OCI-LY1 (cell line): Measurements from ENCODE around the gene NUCB2.

ENCODE experiments used
- H2AFZ ChIP-seq: fragments of 200-600 bp; sonication (generic), shearing (Covaris generic); 2 replicates; pipeline ENCODE4 v1.6.0; 2014; ENCODE audit warnings: antibody characterized with exemption, mild to moderate bottlenecking, low read length
- H3F3A ChIP-seq: fragments of 200-600 bp; sonication (generic), shearing (Covaris generic); 2 replicates; pipeline ENCODE4 v1.6.0; 2014; ENCODE audit warnings: mild to moderate bottlenecking, antibody characterized with exemption, low read length, moderate library complexity; ENCODE audit not compliant: insufficient read depth
- H3K27ac ChIP-seq: fragments of 200-600 bp; sonication (generic); 2 replicates; pipeline ENCODE4 v1.5.1; 2014; ENCODE audit warnings: low read length, mixed run types, mild to moderate bottlenecking, low read depth; ENCODE audit not compliant: poor library complexity, severe bottlenecking
- H3K27me3 ChIP-seq: fragments of 200-600 bp; sonication (generic); 2 replicates; pipeline ENCODE4 v1.6.0; 2014; ENCODE audit warnings: antibody characterized with exemption, mild to moderate bottlenecking, low read length, moderate library complexity; ENCODE audit not compliant: insufficient read depth
- H3K36me3 ChIP-seq: fragments of 200-600 bp; sonication (generic); 2 replicates; pipeline ENCODE4 v1.6.1; 2014; ENCODE audit warnings: mild to moderate bottlenecking, antibody characterized with exemption, low read length, moderate library complexity, mixed read lengths; ENCODE audit not compliant: insufficient read depth
- H3K4me1 ChIP-seq: fragments of 200-600 bp; sonication (generic); 2 replicates; pipeline ENCODE4 v1.5.1; 2014; ENCODE audit warnings: mild to moderate bottlenecking, low read length, moderate library complexity; ENCODE audit not compliant: insufficient read depth, severe bottlenecking
- H3K4me2 ChIP-seq: fragments of 200-600 bp; sonication (generic), shearing (Covaris generic); 2 replicates; pipeline ENCODE4 v1.6.1; 2014; ENCODE audit warnings: low read length
- H3K4me3 ChIP-seq: fragments of 200-600 bp; sonication (generic); 2 replicates; pipeline ENCODE4 v1.5.1; 2014; ENCODE audit warnings: low read length, low read depth, mild to moderate bottlenecking, mixed read lengths; ENCODE audit not compliant: poor library complexity, severe bottlenecking
- H3K79me2 ChIP-seq: fragments of 200-600 bp; shearing (Covaris generic); 2 replicates; pipeline ENCODE4 v1.6.1; 2016; ENCODE audit warnings: mixed run types, low read length, mixed read lengths; ENCODE audit not compliant: insufficient read depth
- H3K9ac ChIP-seq: fragments of 200-600 bp; sonication (generic), shearing (Covaris generic); 2 replicates; pipeline ENCODE4 v1.6.1; 2014; ENCODE audit warnings: mild to moderate bottlenecking, low read length, mixed read lengths
- H3K9me2 ChIP-seq: fragments of 200-600 bp; sonication (generic), shearing (Covaris generic); 2 replicates; pipeline ENCODE4 v1.6.1; 2014; ENCODE audit warnings: low read depth, mild to moderate bottlenecking, low read length, mixed read lengths
- H3K9me3 ChIP-seq: fragments of 200-600 bp; shearing (Covaris generic); 2 replicates; pipeline ENCODE4 v1.6.1; 2014; ENCODE audit warnings: low read length, mixed read lengths
- H4K20me1 ChIP-seq: fragments of 200-600 bp; sonication (generic), shearing (Covaris generic); 2 replicates; pipeline ENCODE4 v1.6.0; 2016; ENCODE audit warnings: mild to moderate bottlenecking, low read length; ENCODE audit not compliant: insufficient read depth
- CTCF ChIP-seq: fragments of 200-600 bp; sonication (generic), shearing (Covaris generic); IDR thresholded peaks from 2 replicates; pipeline ENCODE4 v1.5.1; 2017; ENCODE audit warnings: mild to moderate bottlenecking, antibody characterized with exemption, low read length, moderate library complexity, mixed read lengths
- EZH2 ChIP-seq: fragments of 200-600 bp; sonication (generic), shearing (Covaris generic); IDR thresholded peaks from 2 replicates; pipeline ENCODE4 v1.8.0; 2017; ENCODE audit warnings: borderline replicate concordance, mixed run types, mild to moderate bottlenecking, antibody characterized with exemption, low read length, moderate library complexity, mixed read lengths

The NUCB2 gene

GRCh38 chr11:17343257-17343656, 66.7 kb downstream of the NUCB2 start:
- H3K36me3 ChIP-seq, result no peaks in the 10 kb centered on the region
- H3K27ac ChIP-seq, result no peak overlapping the region
- no peaks in the 10 kb centered on the region for H3F3A ChIP-seq
- TF ChIP-seq EZH2 (no peak), CTCF (no peak)
- no peaks in the 10 kb centered on the region for H3K9me2 ChIP-seq
- H3K4me2 ChIP-seq, result no peak overlapping the region
- H2AFZ ChIP-seq, result no peak overlapping the region
- no peaks in the 10 kb centered on the region for H3K4me1 ChIP-seq
- H3K9ac ChIP-seq, result no peak overlapping the region
- H3K9me3 ChIP-seq, result no peaks in the 10 kb centered on the region
- no peaks in the 10 kb centered on the region for H4K20me1 ChIP-seq
- no peaks in the 10 kb centered on the region for H3K79me2 ChIP-seq
- no peaks in the 10 kb centered on the region for H3K27me3 ChIP-seq
- no peak overlapping the region for H3K4me3 ChIP-seq

GRCh38 chr11:17343907-17344306, 67.4 kb downstream of the NUCB2 start:
- Histone ChIP-seq H3K4me2 (no peak overlapping the region), H3K27ac (no peak overlapping the region), H2AFZ (no peak overlapping the region)

GRCh38 chr11:17347676-17348075, 71.1 kb downstream of the NUCB2 start:
- no peaks in the 10 kb centered on the region for H3K36me3 ChIP-seq
- H3K4me2 ChIP-seq, result no peak overlapping the region
- H4K20me1 ChIP-seq, result no peaks in the 10 kb centered on the region
- no peak overlapping the region for H3K4me3 ChIP-seq
- H3K9ac ChIP-seq, result no peak overlapping the region
- TF ChIP-seq CTCF (no peak), EZH2 (no peak)
- H3K9me3 ChIP-seq, result no peaks in the 10 kb centered on the region
- no peaks in the 10 kb centered on the region for H3K27me3 ChIP-seq
- peaks cover 11% of the 10 kb centered on the region; the same call in 1 of the 2 replicates for H3F3A ChIP-seq
- H3K27ac ChIP-seq, result no peak overlapping the region
- peaks cover 13% of the 10 kb centered on the region for H3K4me1 ChIP-seq
- H2AFZ ChIP-seq, result no peak overlapping the region
- no peaks in the 10 kb centered on the region for H3K9me2 ChIP-seq
- no peaks in the 10 kb centered on the region for H3K79me2 ChIP-seq

More at GRCh38 chr11:17343907-17344306, 67.4 kb downstream of the NUCB2 start:
- Histone ChIP-seq H3K9me3 (no peaks in the 10 kb centered on the region), H3F3A (no peaks in the 10 kb centered on the region), H3K79me2 (no peaks in the 10 kb centered on the region), H3K4me1 (no peaks in the 10 kb centered on the region), H3K4me3 (no peak overlapping the region), H3K27me3 (no peaks in the 10 kb centered on the region), H3K9ac (no peak overlapping the region), H4K20me1 (no peaks in the 10 kb centered on the region), H3K36me3 (no peaks in the 10 kb centered on the region), H3K9me2 (no peaks in the 10 kb centered on the region)
- TF ChIP-seq CTCF (no peak), EZH2 (no peak)
